HCT116 (cell line): Measurements from ENCODE around the gene CAMK2A. TPM values are rescaled to one million over a fixed set of nuclear protein-coding genes. Genes with fewer than 3 reads are reported as not detected.

Experiments used
- ATAC-seq: fragments of 200-7000 bp; cut with Tn5 transposase; 2 replicates; pipeline ENCODE4 v1.9.1; 2020; ENCODE audit warnings: mild to moderate bottlenecking, moderate library complexity
- BruUV-seq: library from RNA; stranded (reverse); fragments of 400-500 nt; replicated peaks from 2 replicates; lab custom pipeline; 2021; lab: Mats Ljungman, UMichigan
- CTCF ChIA-PET: fragments of 300-600 bp; sonication (Branson Sonifier 250); formaldehyde crosslinking; loops from one replicate; lab custom pipeline; 2021; ENCODE audit warnings: antibody characterized with exemption; lab: Charles Lee
- POLR2A ChIA-PET: fragments of 300-600, 350-600 bp; sonication (Branson Sonifier 250); formaldehyde crosslinking; loops from one replicate; lab custom pipeline; 2021; ENCODE audit warnings: antibody characterized with exemption; lab: Charles Lee
- RAD21 ChIA-PET, 2 experiments: fragments of 300-600 bp; sonication (Branson Sonifier 250); formaldehyde crosslinking; loops; one replicate each; lab custom pipeline; 2023; ENCODE audit warnings: low total read pairs in 2 of 2; ENCODE audit not compliant: uncharacterized antibody in 2 of 2, unreplicated experiment in 2 of 2, low non-redundant PET in 1 of 2; lab: Charles Lee
- DNase-seq: peaks from one replicate; pipeline ENCODE4 v3.0.0-alpha.2; 2010; ENCODE audit warnings: low read depth, low spot score
- H2AFZ ChIP-seq: fragments of 200-600 bp; shearing (Covaris generic), sonication (generic); 2 replicates; pipeline ENCODE4 v1.6.1; 2017; ENCODE audit warnings: low read depth, mixed run types, mixed read lengths, antibody characterized with exemption, low read length; ENCODE audit not compliant: poor library complexity, severe bottlenecking
- H3K27ac ChIP-seq: 2 replicates; pipeline ENCODE4 v1.5.1; 2012; ENCODE audit warnings: low read depth, low read length
- H3K27me3 ChIP-seq: fragments of 200-600 bp; sonication (generic); 2 replicates; pipeline ENCODE4 v1.6.1; 2016; ENCODE audit warnings: mixed run types, low read length, mixed read lengths; ENCODE audit not compliant: insufficient read depth
- H3K36me3 ChIP-seq, 2 experiments: fragments of 200-500 bp in 1 of 2; fragments of 200-600 bp in 1 of 2; sonication (Bioruptor generic) in 1 of 2; sonication (generic) in 1 of 2; 2 replicates each; pipeline versions ENCODE4 v1.5.1 to v1.6.1; 2014 to 2016; ENCODE audit warnings: low read length in 2 of 2, inconsistent platforms in 1 of 2, mixed read lengths in 1 of 2, mixed run types in 1 of 2; ENCODE audit not compliant: insufficient read depth in 2 of 2, control insufficient read depth in 1 of 2
- H3K4me1 ChIP-seq, 2 experiments: fragments of 200-600 bp in 1 of 2; sonication (generic) in 1 of 2; 2 replicates each; pipeline versions ENCODE4 v1.5.1 to v1.6.1; 2012 to 2017; ENCODE audit warnings: low read length in 2 of 2, inconsistent platforms in 1 of 2, mild to moderate bottlenecking in 1 of 2, mixed read lengths in 1 of 2, mixed run types in 1 of 2, moderate library complexity in 1 of 2; ENCODE audit not compliant: insufficient read depth in 2 of 2, control insufficient read depth in 1 of 2
- H3K4me2 ChIP-seq: fragments of 200-600 bp; sonication (generic); 2 replicates; pipeline ENCODE4 v1.6.1; 2017; ENCODE audit warnings: mixed run types, low read length, mixed read lengths
- H3K4me3 ChIP-seq, 2 experiments: fragments of 200-600 bp in 1 of 2; sonication (generic) in 1 of 2; replicated peaks in 1 of 2; 2 replicates each; pipeline ENCODE4 v1.5.1; 2011 to 2016; ENCODE audit warnings: low read length in 2 of 2, control low read depth in 1 of 2, low read depth in 1 of 2, mild to moderate bottlenecking in 1 of 2, mixed read lengths in 1 of 2, mixed run types in 1 of 2
- H3K79me2 ChIP-seq: fragments of 200-600 bp; sonication (generic); 2 replicates; pipeline ENCODE4 v1.6.1; 2017; ENCODE audit warnings: mild to moderate bottlenecking, mixed run types, low read length, moderate library complexity, mixed read lengths; ENCODE audit not compliant: insufficient read depth
- H3K9ac ChIP-seq: fragments of 200-600 bp; sonication (generic); 2 replicates; pipeline ENCODE4 v1.6.1; 2016; ENCODE audit warnings: low read length, mixed read lengths
- H3K9me2 ChIP-seq: fragments of 200-600 bp; sonication (generic), shearing (Covaris generic); 2 replicates; pipeline ENCODE4 v1.6.1; 2017; ENCODE audit warnings: mixed run types, mild to moderate bottlenecking, moderate library complexity; ENCODE audit not compliant: insufficient read depth
- H3K9me3 ChIP-seq, 2 experiments: fragments of 200-500 bp in 1 of 2; fragments of 200-600 bp in 1 of 2; sonication (Bioruptor generic) in 1 of 2; sonication (generic) in 1 of 2; 2 replicates each; pipeline ENCODE4 v1.6.1; 2014 to 2017; ENCODE audit warnings: low read length in 2 of 2, mixed read lengths in 2 of 2, inconsistent platforms in 1 of 2, low read depth in 1 of 2, mild to moderate bottlenecking in 1 of 2, mixed run types in 1 of 2, moderate library complexity in 1 of 2; ENCODE audit not compliant: control insufficient read depth in 1 of 2, insufficient read depth in 1 of 2
- H4K20me1 ChIP-seq: fragments of 200-600 bp; sonication (generic), shearing (Covaris generic); 2 replicates; pipeline ENCODE4 v1.6.1; 2017; ENCODE audit warnings: mixed run types, mild to moderate bottlenecking, moderate library complexity; ENCODE audit not compliant: insufficient read depth
- CBX3 ChIP-seq: IDR thresholded peaks from 2 replicates; pipeline ENCODE4 v1.6.1; 2012; ENCODE audit warnings: low read depth
- CEBPB ChIP-seq: IDR thresholded peaks from 2 replicates; pipeline ENCODE4 v1.6.1; 2012; ENCODE audit warnings: low read depth
- EZH2 ChIP-seq: fragments of 200-600 bp; sonication (generic); IDR thresholded peaks from 2 replicates; pipeline ENCODE4 v1.6.1; 2017; ENCODE audit warnings: antibody characterized with exemption, mixed run types
- FOSL1 ChIP-seq: IDR thresholded peaks from 2 replicates; pipeline ENCODE4 v1.6.1; 2012; ENCODE audit warnings: low read depth
- JUND ChIP-seq: IDR thresholded peaks from 2 replicates; pipeline ENCODE4 v1.6.1; 2012
- POLR2A ChIP-seq: IDR thresholded peaks from 2 replicates; pipeline ENCODE4 v1.7.0; 2011; ENCODE audit warnings: borderline replicate concordance; ENCODE audit not compliant: insufficient read depth, insufficient read length; ENCODE audit errors: extremely low read depth
- POLR2AphosphoS5 ChIP-seq: IDR thresholded peaks from 2 replicates; pipeline ENCODE4 v1.6.1; 2011; ENCODE audit warnings: mild to moderate bottlenecking, low read depth, low read length, moderate library complexity
- RAD21 ChIP-seq: IDR thresholded peaks from 2 replicates; pipeline ENCODE4 v1.6.1; 2012; ENCODE audit warnings: low read depth, mild to moderate bottlenecking
- REST ChIP-seq: IDR thresholded peaks from 2 replicates; pipeline ENCODE4 v1.6.1; 2012; ENCODE audit warnings: low read depth
- SIN3A ChIP-seq: IDR thresholded peaks from 2 replicates; pipeline ENCODE4 v1.6.1; 2012; ENCODE audit warnings: low read depth
- SP1 ChIP-seq: IDR thresholded peaks from 2 replicates; pipeline ENCODE4 v1.6.1; 2012; ENCODE audit warnings: low read depth
- SRF ChIP-seq: IDR thresholded peaks from 2 replicates; pipeline ENCODE4 v1.6.1; 2012; ENCODE audit warnings: low read depth
- TCF7L2 ChIP-seq: IDR thresholded peaks from 2 replicates; pipeline ENCODE4 v1.7.0; 2011; ENCODE audit warnings: borderline replicate concordance, inconsistent platforms; ENCODE audit not compliant: insufficient read depth, insufficient read length; ENCODE audit errors: extremely low read depth
- YY1 ChIP-seq: IDR thresholded peaks from 2 replicates; pipeline ENCODE4 v1.6.1; 2011; ENCODE audit warnings: low read length, low read depth, moderate library complexity, mild to moderate bottlenecking; ENCODE audit not compliant: insufficient replicate concordance; ENCODE audit errors: extremely low read depth
- ZBTB33 ChIP-seq: IDR thresholded peaks from 2 replicates; pipeline ENCODE4 v1.6.1; 2011; ENCODE audit warnings: mild to moderate bottlenecking, low read length, moderate library complexity; ENCODE audit not compliant: insufficient replicate concordance; ENCODE audit errors: extremely low read depth
- ZFX ChIP-seq: fragments of 450-650 bp; IDR thresholded peaks from 2 replicates; pipeline ENCODE4 v1.6.1; 2017
- ZNF274 ChIP-seq: fragments of 200-500 bp; sonication (Bioruptor generic); IDR thresholded peaks from 2 replicates; pipeline ENCODE4 v1.6.1; 2014; ENCODE audit warnings: mild to moderate bottlenecking, low read depth, low read length, inconsistent platforms
- intact Hi-C: fragments of 100-400 bp; cut with micrococcal nuclease; formaldehyde crosslinking; loops from 2 replicates; pipeline ENCODE4 v1.10.0; 2022
- total RNA-seq: library from RNA; stranded (reverse); gene quantifications from one replicate; pipeline ENCODE4 v1.2.1, GENCODE V29; 2021; ENCODE audit not compliant: unreplicated experiment

The CAMK2A gene
- total RNA-seq, 1 experiment from 2014 or later, result not detected

GRCh38 chr5:150246835-150247234 lies 42.7 kb downstream of the CAMK2A start:
- no peak for TF ChIP-seq SIN3A
- TF ChIP-seq JUND, result no peak
- TF ChIP-seq, all 23 proteins: peak for 0
- no peak overlapping the region for H3K4me2 ChIP-seq
- H3K4me3 ChIP-seq, result no peak overlapping the region
- POLR2A ChIA-PET, result no interaction called here
- BruUV-seq, result no TSS peak
- ATAC-seq (no peak), DNase-seq (no peak)
- H3K27me3 ChIP-seq, result no peaks in the 10 kb centered on the region
- no peaks in the 10 kb centered on the region for H4K20me1 ChIP-seq
- RAD21 ChIA-PET, result no interaction called here
- no peaks in the 10 kb centered on the region for H3K9me3 ChIP-seq
- no peaks in the 10 kb centered on the region for H3K4me1 ChIP-seq
- H3K79me2 ChIP-seq, result no peaks in the 10 kb centered on the region
- intact Hi-C loops, result no loop called here
- CTCF ChIA-PET, result no interaction called here
- H3K9me2 ChIP-seq, result no peaks in the 10 kb centered on the region
- H2AFZ ChIP-seq, result no peak overlapping the region
- H3K9ac ChIP-seq, result no peak overlapping the region
- no peaks in the 10 kb centered on the region for H3K36me3 ChIP-seq
- no peak overlapping the region for H3K27ac ChIP-seq

GRCh38 chr5:150246429-150246828 lies 43.1 kb downstream of the CAMK2A start:
- ATAC-seq, result no peak
- Histone ChIP-seq H3K9ac (no peak overlapping the region), H3K36me3 (no peaks in the 10 kb centered on the region), H3K4me1 (no peaks in the 10 kb centered on the region), H3K4me3 (no peak overlapping the region), H3K79me2 (no peaks in the 10 kb centered on the region), H3K27ac (no peak overlapping the region), H4K20me1 (no peaks in the 10 kb centered on the region), H3K27me3 (no peaks in the 10 kb centered on the region), H2AFZ (no peak overlapping the region), H3K9me2 (no peaks in the 10 kb centered on the region), H3K4me2 (no peak overlapping the region), H3K9me3 (no peaks in the 10 kb centered on the region)
- POLR2A ChIA-PET, result no interaction called here
- no TSS peak for BruUV-seq
- CTCF ChIA-PET, result no interaction called here
- no peak for TF ChIP-seq ZFX
- TF ChIP-seq CEBPB, result no peak
- no peak for TF ChIP-seq ZNF274
- no peak for TF ChIP-seq EZH2
- TF ChIP-seq TCF7L2, result no peak
- TF ChIP-seq YY1, result no peak
- TF ChIP-seq POLR2AphosphoS5, result no peak
- no peak for TF ChIP-seq FOSL1
- no peak for TF ChIP-seq CBX3
- TF ChIP-seq SRF, result no peak
- no peak for TF ChIP-seq RAD21
- no peak for TF ChIP-seq POLR2A
- no peak for TF ChIP-seq REST
- TF ChIP-seq JUND, result no peak
- TF ChIP-seq SP1, result no peak
- TF ChIP-seq ZBTB33, result no peak
- DNase-seq, result no peak
- RAD21 ChIA-PET, result no interaction called here
- intact Hi-C loops, result no loop called here
